ENCODE data around the gene PDE6D. TPM values are rescaled to one million over a fixed set of nuclear protein-coding genes. Genes with fewer than 3 reads are reported as not detected.

Gene PDE6D
- total and polyA plus RNA-seq, 2 experiments from 2014 or later, result 47.3 to 64.8 TPM

GRCh38 chr2:231689124-231689893 lies 91.8 kb downstream of the PDE6D start:
- DNase-seq (ENCODE audit: low read depth in 1 of 2, low spot score in 1 of 2), result no peak
- no peak for TF ChIP-seq CTCF (IDR thresholded peaks at IDR 0.05; ENCODE audit: low read depth, low read length)

GRCh38 chr2:231688719-231689118 lies 92.4 kb downstream of the PDE6D start:
- Histone ChIP-seq H3K27ac (no peak overlapping the region), H3K27me3 (no peaks in the 10 kb centered on the region), H3K4me1 (ENCODE audit: low read depth) (no peaks in the 10 kb centered on the region), H3K36me3 (no peaks in the 10 kb centered on the region), H3K9me3 (ENCODE audit: low read depth) (no peaks in the 10 kb centered on the region), H3K4me3 (no peak overlapping the region)
- no peak for TF ChIP-seq CTCF (IDR thresholded peaks at IDR 0.05; ENCODE audit: low read depth, low read length)
- DNase-seq (ENCODE audit: low read depth in 1 of 2, low spot score in 1 of 2), result no peak

More at GRCh38 chr2:231689124-231689893, 91.8 kb downstream of the PDE6D start:
- no peaks in the 10 kb centered on the region for H3K4me1 ChIP-seq (ENCODE audit: low read depth)
- no peak overlapping the region for H3K27ac ChIP-seq
- no peaks in the 10 kb centered on the region for H3K36me3 ChIP-seq
- no peak overlapping the region for H3K4me3 ChIP-seq
- no peaks in the 10 kb centered on the region for H3K27me3 ChIP-seq
- no peaks in the 10 kb centered on the region for H3K9me3 ChIP-seq (ENCODE audit: low read depth)

- Histone ChIP-seq H3K36me3 (no peaks in the 10 kb centered on the region), H3K4me3 (no peak overlapping the region), H3K27ac (no peak overlapping the region), H3K27me3 (no peaks in the 10 kb centered on the region), H3K4me1 (ENCODE audit: low read depth) (peaks cover under 1% of the 10 kb centered on the region), H3K9me3 (ENCODE audit: low read depth) (no peaks in the 10 kb centered on the region)
- DNase-seq (ENCODE audit: low read depth in 1 of 2, low spot score in 1 of 2), result no peak
- TF ChIP-seq CTCF (IDR thresholded peaks at IDR 0.05; ENCODE audit: low read depth, low read length), result no peak
These were observed 93.1 kb downstream of the PDE6D start for GRCh38 chr2:231687961-231688360.

DNA sequence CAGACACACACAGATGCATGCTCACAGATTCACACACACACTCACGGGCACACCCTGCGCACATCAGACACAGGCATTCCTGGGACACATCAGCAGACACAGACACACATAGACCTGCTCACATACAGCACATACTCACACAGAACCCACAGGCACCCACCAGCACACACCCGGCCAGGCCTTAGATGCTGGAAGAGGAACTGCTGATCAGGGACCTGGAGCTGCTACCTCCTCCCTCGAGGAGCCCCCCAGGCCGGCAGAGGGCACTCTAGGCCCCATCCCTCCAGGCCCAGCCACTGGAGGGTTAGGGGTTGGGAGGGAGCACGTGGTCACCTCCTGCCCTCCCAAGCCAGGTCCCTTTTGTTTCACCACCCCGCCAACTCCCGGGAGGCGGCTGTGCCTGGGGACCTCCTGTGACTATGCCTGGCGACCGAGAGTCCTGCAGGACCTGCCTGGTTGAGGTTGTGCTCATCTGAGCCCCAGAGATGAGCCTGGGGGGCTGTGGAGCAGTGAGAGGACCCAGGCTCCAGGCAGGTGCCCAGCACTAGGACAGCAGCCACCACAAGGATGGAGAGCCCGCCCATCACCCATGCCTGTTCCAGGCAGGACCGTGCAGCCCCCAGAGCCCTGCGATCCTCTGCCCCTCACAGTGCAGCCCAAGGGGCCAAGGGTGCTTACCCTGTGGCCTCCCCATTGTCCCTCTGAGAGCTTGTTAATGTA lies 93.8 kb downstream of the PDE6D start:
- peak; percentile 64 for TF ChIP-seq CTCF (IDR thresholded peaks at IDR 0.05; ENCODE audit: low read depth, low read length)
- H3K4me1 ChIP-seq (ENCODE audit: low read depth), result peaks cover 2% of the 10 kb centered on the region
- H3K27me3 ChIP-seq, result no peaks in the 10 kb centered on the region
- peak overlapping the region; percentile 21 for H3K27ac ChIP-seq
- peak; percentile 64 to 84 for DNase-seq (ENCODE audit: low read depth in 1 of 2, low spot score in 1 of 2)
- no peaks in the 10 kb centered on the region for H3K9me3 ChIP-seq (ENCODE audit: low read depth)
- no peaks in the 10 kb centered on the region for H3K36me3 ChIP-seq
- peak overlapping the region; percentile 16 for H3K4me3 ChIP-seq

DNA sequence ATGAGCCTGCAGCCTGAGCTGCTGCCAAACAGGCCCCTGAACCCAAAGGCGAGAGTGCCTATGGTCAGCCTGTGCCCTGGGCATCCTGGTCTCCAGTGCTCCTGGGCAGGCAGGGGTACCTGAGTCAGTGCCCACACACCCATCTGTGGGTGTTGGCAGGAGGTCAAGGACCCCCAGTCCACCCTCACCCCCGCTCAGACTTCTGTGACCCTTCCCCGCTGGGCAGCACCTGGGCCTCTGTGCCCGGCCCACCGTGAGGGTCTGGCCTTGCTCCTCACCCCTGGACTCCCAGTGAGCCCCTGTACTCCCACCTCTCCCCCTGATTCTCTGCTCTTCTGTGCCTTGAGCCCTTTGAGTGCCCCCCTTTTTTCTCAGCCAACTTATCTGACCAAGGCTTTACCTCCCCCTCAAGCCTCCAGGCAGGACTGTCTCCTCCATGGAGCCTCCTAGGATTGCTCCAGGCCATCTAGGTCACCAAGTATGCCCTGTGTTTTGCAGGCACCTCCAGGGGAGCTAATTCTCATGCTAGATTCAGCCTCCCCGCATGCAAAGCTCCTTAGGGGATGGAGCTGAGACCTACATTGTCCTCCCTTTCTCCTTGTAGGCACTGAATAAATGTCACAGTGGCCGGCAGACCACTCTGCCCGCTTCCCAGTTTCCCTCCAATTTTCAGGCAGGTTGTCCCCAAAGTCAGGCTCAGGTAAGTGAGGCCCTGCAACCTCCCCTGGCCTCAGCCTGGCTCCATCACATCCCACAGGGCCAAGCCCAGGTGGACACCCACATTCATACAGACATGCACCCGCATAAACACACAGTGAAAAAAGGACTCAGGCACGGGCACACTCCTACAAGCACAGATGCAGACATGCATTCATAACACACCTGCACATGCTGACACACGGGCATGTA lies 94.6 kb downstream of the PDE6D start:
- DNase-seq (ENCODE audit: low read depth in 1 of 2, low spot score in 1 of 2), result no peak
- H3K27me3 ChIP-seq, result no peaks in the 10 kb centered on the region

More for the DNA sequence above, 94.6 kb downstream of the PDE6D start:
- no peak overlapping the region for H3K27ac ChIP-seq
- no peak for TF ChIP-seq CTCF (IDR thresholded peaks at IDR 0.05; ENCODE audit: low read depth, low read length)
- no peaks in the 10 kb centered on the region for H3K36me3 ChIP-seq
- H3K9me3 ChIP-seq (ENCODE audit: low read depth), result no peaks in the 10 kb centered on the region
- no peak overlapping the region for H3K4me3 ChIP-seq
- H3K4me1 ChIP-seq (ENCODE audit: low read depth), result peaks cover 11% of the 10 kb centered on the region
